Heart left ventricle (tissue), 16 donors: Measurements from ENCODE around the gene ERN1. TPM values are rescaled to one million over a fixed set of nuclear protein-coding genes. Genes with fewer than 3 reads are reported as not detected.
A peak's percentile ranks its signal among the peaks of the same experiment; 100 is the strongest.

Experiments used
- ATAC-seq, 4 donors: fragments of 200-7000 bp; cut with Tn5 transposase; one replicate each; pipeline ENCODE4 v1.9.1; 2020 to 2022; ENCODE audit warnings: moderate library complexity in 4 of 4, mild to moderate bottlenecking in 3 of 4, moderate number of reproducible peaks in 1 of 4
- DNase-seq, 5 donors: peaks; one replicate each; pipeline ENCODE4 v3.0.0-alpha.2; 2020
- H3K27ac ChIP-seq, 12 donors: fragments of 200-600 bp; sonication (generic) in 4 of 12; one replicate each; pipeline versions ENCODE4 v1.5.0 to v1.8.0; 2016 to 2022; ENCODE audit warnings: mild to moderate bottlenecking in 2 of 12
- H3K27me3 ChIP-seq, 9 donors: fragments of 200-600 bp; sonication (generic) in 2 of 9; one replicate each; pipeline versions ENCODE4 v1.5.1 to v1.8.0; 2016 to 2022; ENCODE audit warnings: mild to moderate bottlenecking in 3 of 9
- H3K36me3 ChIP-seq, 9 donors: fragments of 200-600 bp; sonication (generic) in 2 of 9; one replicate each; pipeline versions ENCODE4 v1.5.0 to v1.8.0; 2018 to 2022; ENCODE audit warnings: mild to moderate bottlenecking in 2 of 9
- H3K4me1 ChIP-seq, 12 donors: fragments of 200-600 bp; sonication (generic) in 4 of 12; one replicate each; pipeline versions ENCODE4 v1.5.0 to v1.8.0; 2016 to 2022; ENCODE audit warnings: mild to moderate bottlenecking in 3 of 12
- H3K4me3 ChIP-seq, 12 donors: fragments of 200-600 bp; sonication (generic) in 4 of 12; one replicate each; pipeline versions ENCODE4 v1.5.0 to v1.8.0; 2017 to 2022; ENCODE audit warnings: mild to moderate bottlenecking in 9 of 12, moderate library complexity in 4 of 12
- H3K9me3 ChIP-seq, 12 donors: fragments of 200-600 bp; sonication (generic) in 4 of 12; one replicate each; pipeline versions ENCODE4 v1.5.0 to v1.8.0; 2016 to 2022; ENCODE audit warnings: mild to moderate bottlenecking in 1 of 12
- POLR2A ChIP-seq, 2 donors: fragments of 450-650 bp; IDR thresholded peaks; one replicate each; pipeline ENCODE4 v1.6.1; 2017; ENCODE audit warnings: antibody characterized with exemption in 2 of 2, mild to moderate bottlenecking in 2 of 2, moderate library complexity in 2 of 2
- WGBS, 4 donors: extraction: QIAGEN DNeasy Blood & Tissue Kit in 2 of 4; methylation state at CpG; one replicate each; pipeline versions ENCODE4 v1.1.5 to v1.1.7; 2013 to 2018; 5-methylcytosine and 5-hydroxymethylcytosine counted together
- intact Hi-C, 10 donors: fragments of 100-400 bp; cut with DNase I; formaldehyde crosslinking; loops; one replicate each; pipeline versions ENCODE4 v1.11.1 to v1.14.2; 2022
- polyA plus RNA-seq, 2 donors: library from polyadenylated mRNA; stranded (reverse); fragments of 200-250 nt; gene quantifications; one replicate each; pipeline ENCODE4 v1.2.3, GENCODE V29; 2013
- total RNA-seq, 9 donors: library from RNA; depleted of rRNA in 2 of 9; stranded (reverse); fragments of >200 nt in 2 of 9; fragmentation: NEBNext Ultra II Directional in 3 of 9; extraction: Animal tissue kit (Norgen Biotek cat#: 25700) in 3 of 9; gene quantifications; one replicate each; pipeline versions ENCODE4 v1.1.0 to v1.2.4, GENCODE V29; 2016 to 2023
- TF ChIP-seq, protein P1 (sequence below), 12 donors: fragments of 200-600 bp; sonication (generic) in 4 of 12; IDR thresholded peaks; one replicate each; pipeline versions ENCODE4 v1.5.0 to v1.8.0; 2018 to 2022; ENCODE audit warnings: antibody characterized with exemption in 12 of 12, mild to moderate bottlenecking in 5 of 12
- donor health status: ischemic (EF 13 %, LVEDD 7.1; RV severe dilation, severe dysfunction).
- donor health status: healthy with polysubstance abuse.
- donor health status: DM: no; HTN: yes; CAD: no.
- donor health status: DM: no; HTN: no; CAD: no.
- donor health status: ischemic (EF 25% LVEDD 6.9; RV normal size, moderate dysfunction).
- donor health status: ischemic (EF 25% LVEDD 5.7; RV mildly dilated, moderate dysfunction).
- donor health status: healthy.
- donor health status: DM: yes; HTN: yes; CAD: no.
- donor health status: ischemic (EF 35%, LVEDD 5.7; RV mildly dilated, moderate dysfunction).
- donor health status: nonischemic (EF 11% LVEDD 7.7; RV severe dilation, severe dysfunction).
- donor health status: DM: yes; HTN: yes; CAD: no.
- donor health status: PGD.
- donor health status: ischemic (EF 29% LVEDD 5.4; RV normal size, mild dysfunction).
- donor health status: nonischemic (EF 23%, LVEDD 6.1; RV moderate dilation, normal function).

The ERN1 gene
- total and polyA plus RNA-seq, 11 donors: 1.5 to 18.7 (median 7.4) TPM

DNA sequence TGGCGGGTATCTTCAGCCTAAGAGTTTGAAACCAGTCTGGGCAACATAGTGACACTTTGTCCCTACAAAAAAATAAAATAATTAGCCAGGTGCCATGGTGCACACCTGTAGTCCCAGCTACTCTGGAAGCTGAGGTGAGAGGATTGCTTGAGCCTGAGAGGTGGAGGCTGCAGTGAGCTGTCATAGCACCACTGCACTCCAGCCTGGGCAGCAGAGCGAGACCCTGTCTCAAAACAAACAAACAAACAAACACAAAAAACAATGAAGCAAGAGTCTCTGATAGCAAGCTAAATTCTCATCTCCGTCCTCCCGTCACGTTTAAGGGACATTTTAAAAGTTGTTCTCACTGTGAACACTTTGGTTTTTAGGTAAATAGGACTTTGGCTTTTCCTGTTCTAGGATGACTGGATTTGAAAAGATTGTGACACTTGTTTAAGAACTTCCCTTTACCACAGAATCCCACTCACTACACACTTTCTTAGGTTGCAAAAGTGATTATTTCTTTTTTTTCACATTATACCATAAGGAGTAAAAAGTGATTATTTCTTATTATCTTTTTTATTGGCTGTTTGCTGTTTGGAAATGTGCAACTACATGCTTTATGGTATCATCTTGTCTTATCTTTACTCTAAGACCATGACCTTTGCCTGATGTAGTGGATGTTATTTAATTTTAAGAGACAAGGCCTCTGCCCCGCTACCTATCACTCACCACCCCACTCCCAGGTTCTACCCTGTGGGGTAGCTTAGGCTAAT lies 4.4 kb upstream of the ERN1 start:
- Histone ChIP-seq H3K27ac (no peak overlapping the region), H3K4me1 (peaks cover 0 to 18% (median 10%) of the 10 kb centered on the region in 12 donors), H3K4me3 (no peak overlapping the region), H3K27me3 (no peaks in the 10 kb centered on the region), H3K9me3 (no peaks in the 10 kb centered on the region), H3K36me3 (no peaks in the 10 kb centered on the region)
- intact Hi-C loops: loop anchor here (1.0 to 10.0 kb wide), 8 partner anchors 70 to 280 kb away; partner anchors contain the start of genes CSHL1 (in 7 of the 10) and GH1 (in 2 of the 10)
- 93 to 94% (median 94%) methylated on average over 6 of the region's 6 CpGs for WGBS, 4 donors
- DNase-seq: no peak
- no peak for ATAC-seq
- TF ChIP-seq, protein P1, sequence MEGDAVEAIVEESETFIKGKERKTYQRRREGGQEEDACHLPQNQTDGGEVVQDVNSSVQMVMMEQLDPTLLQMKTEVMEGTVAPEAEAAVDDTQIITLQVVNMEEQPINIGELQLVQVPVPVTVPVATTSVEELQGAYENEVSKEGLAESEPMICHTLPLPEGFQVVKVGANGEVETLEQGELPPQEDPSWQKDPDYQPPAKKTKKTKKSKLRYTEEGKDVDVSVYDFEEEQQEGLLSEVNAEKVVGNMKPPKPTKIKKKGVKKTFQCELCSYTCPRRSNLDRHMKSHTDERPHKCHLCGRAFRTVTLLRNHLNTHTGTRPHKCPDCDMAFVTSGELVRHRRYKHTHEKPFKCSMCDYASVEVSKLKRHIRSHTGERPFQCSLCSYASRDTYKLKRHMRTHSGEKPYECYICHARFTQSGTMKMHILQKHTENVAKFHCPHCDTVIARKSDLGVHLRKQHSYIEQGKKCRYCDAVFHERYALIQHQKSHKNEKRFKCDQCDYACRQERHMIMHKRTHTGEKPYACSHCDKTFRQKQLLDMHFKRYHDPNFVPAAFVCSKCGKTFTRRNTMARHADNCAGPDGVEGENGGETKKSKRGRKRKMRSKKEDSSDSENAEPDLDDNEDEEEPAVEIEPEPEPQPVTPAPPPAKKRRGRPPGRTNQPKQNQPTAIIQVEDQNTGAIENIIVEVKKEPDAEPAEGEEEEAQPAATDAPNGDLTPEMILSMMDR (IDR thresholded peaks at IDR 0.05): no peak
- TF ChIP-seq POLR2A (IDR thresholded peaks at IDR 0.05): no peak

DNA sequence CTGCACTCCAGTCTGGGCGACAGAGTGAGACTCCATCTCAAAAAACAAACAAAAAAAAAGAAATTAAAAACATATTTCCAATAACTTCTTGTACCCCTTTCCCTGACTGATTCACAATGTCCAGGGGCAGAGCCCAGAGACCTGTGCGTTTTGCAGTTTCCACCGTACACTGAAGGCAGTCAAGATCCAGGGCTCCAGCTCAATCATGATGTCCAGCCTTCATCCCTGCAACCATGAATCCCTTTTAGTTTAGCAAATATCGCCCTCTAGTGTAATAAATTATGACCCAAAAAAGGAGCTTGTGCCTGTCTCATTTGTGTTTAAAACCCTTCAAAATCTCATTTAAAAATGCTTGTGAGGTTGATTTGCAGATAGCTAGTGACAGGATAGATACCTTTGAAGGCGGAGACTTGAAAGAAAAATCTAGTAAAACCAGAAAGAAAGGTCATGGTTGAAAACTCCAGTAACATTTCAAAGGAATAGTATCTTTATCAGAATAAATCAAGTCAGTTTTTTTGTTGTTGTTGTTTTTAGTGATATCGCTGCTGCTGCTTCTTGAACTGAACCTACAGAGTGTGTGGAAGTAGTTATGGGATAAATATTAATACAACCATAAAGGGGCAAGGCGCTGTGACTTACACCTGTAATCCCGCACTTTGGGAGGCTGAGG lies 3.7 kb upstream of the ERN1 start:
- no peak for ATAC-seq
- no peak for DNase-seq
- Histone ChIP-seq H3K27ac (no peak overlapping the region), H3K27me3 (no peaks in the 10 kb centered on the region), H3K4me3 (no peak overlapping the region), H3K36me3 (no peaks in the 10 kb centered on the region), H3K4me1 (peaks cover 0 to 23% (median 15%) of the 10 kb centered on the region in 12 donors), H3K9me3 (no peaks in the 10 kb centered on the region)
- no peak for TF ChIP-seq POLR2A (IDR thresholded peaks at IDR 0.05)
- TF ChIP-seq, protein P1 (IDR thresholded peaks at IDR 0.05): peak; percentile 56 to 81 (median 72)
- intact Hi-C loops: loop anchor here (1.0 to 10.0 kb wide), 10 partner anchors 69 to 281 kb away; partner anchors contain the start of genes CSHL1 (in 7 of the 10) and GH1 (in 3 of the 10)
- WGBS, 4 donors: 44 to 49% (median 45%) methylated on average over 8 of the region's 8 CpGs

DNA sequence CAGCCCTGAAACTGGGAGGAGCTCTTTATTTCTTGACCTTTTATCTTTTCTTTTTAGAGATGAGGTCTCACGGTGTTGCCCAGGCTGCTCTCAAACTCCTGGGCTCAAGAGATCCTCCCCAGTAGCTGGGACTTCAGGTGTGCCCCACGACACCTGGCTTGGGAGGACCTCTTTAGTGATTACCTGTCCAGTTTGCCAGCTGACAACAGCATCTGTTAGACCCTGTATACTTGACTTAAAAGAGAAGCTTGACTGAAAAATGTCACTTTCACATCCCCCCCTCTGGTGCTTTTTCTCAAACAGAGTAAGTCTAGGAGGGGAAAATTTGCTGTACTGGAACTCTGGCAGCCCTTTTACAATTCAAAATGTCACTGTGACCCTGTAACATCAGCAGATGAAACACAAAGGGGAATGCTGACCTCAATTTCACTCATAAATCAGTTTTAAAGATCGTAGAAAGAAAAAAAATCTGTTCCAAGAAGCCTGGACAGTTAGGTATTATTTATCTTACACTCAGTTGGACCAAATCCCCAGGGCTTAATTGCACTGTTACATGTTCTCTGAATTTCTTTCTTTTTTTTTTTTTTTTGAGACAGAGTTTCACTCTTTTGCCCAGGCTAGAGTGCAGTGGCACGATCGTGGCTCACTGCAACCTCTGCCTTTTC lies 1.8 kb upstream of the ERN1 start:
- H3K4me3 ChIP-seq: no peak overlapping the region
- peaks cover 0 to 43% (median 22%) of the 10 kb centered on the region in 12 donors for H3K4me1 ChIP-seq
- no peaks in the 10 kb centered on the region for H3K36me3 ChIP-seq
- H3K27me3 ChIP-seq: no peaks in the 10 kb centered on the region
- no peak for DNase-seq
- intact Hi-C loops: loop anchor here (2.0 to 10.0 kb wide), 9 partner anchors 67 to 283 kb away; partner anchors contain the start of genes CSHL1 (in 7 of the 10) and GH1 (in 3 of the 10)
- ATAC-seq: no peak
- H3K27ac ChIP-seq: peak overlapping the region in 4 of 12 donors; percentile 91 to 98 (median 97)
- no peaks in the 10 kb centered on the region for H3K9me3 ChIP-seq
- 85 to 96% (median 90%) methylated on average over 5 of the region's 5 CpGs for WGBS, 4 donors
- TF ChIP-seq, protein P1 (IDR thresholded peaks at IDR 0.05): no peak
- TF ChIP-seq POLR2A (IDR thresholded peaks at IDR 0.05): no peak
